Activated naive CD4-positive, alpha-beta T cell treated with anti-CD3 and anti-CD28 coated beads, Interleukin-2, amount 50 U/mL, for 16 hours (primary cell): ENCODE data around the gene POLG2.
"Not testable (repeated sequence)": the region's sequence is repeated elsewhere in the genome, so short reads cannot be mapped to it uniquely, and the experiment has no call there.

Source experiments
- DNase-seq: peaks from one replicate; pipeline ENCODE4 v3.0.0-alpha.2; 2020

POLG2 gene

DNA sequence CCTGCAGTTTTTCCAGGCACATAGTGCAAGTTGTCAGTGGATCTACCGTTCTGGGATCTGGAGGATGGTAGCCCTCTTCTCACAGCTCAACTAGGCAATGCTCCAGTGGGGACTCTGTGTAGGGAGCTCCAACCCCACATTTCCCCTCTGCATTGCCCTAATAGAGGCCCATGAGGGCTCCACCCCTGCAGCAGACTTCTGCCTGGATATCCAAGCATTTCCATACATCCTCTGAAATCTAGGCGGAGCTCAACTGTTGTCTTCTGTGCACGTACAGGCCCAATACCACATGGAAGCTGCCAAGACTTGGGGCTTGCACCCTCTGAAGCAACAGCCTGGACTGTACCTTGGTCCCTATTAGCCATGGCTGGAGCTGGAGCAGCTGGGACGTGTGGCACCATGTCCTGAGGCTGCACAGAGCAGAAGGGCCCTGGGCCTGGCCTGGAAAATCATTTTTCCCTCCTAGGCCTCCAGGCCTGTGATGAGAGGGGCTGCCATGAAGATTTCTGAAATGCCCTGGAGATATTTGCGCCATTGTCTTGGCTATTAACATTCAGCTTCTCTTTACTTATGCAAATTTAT is 58.8 kb downstream of the POLG2 start:
- no peak for DNase-seq

DNA sequence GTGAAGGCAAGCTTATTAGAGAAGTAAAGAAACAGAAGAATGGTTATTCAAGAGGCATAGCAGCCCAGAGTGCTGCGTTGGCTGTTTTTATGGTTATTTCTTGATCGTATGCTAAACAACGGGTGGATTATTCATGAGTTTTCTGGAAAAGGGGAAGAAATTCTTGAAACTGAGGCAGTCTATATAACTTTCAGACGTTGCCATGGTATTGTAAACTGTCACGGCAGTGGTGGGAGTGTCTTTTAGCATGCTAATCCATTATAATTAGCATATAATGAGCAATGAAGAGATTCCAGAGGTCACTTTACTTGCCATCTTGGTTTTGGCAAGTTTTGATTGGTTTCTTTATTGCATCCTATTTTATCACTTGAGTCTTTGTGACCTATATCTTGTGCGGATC is 65.3 kb downstream of the POLG2 start:
- no peak for DNase-seq

DNA sequence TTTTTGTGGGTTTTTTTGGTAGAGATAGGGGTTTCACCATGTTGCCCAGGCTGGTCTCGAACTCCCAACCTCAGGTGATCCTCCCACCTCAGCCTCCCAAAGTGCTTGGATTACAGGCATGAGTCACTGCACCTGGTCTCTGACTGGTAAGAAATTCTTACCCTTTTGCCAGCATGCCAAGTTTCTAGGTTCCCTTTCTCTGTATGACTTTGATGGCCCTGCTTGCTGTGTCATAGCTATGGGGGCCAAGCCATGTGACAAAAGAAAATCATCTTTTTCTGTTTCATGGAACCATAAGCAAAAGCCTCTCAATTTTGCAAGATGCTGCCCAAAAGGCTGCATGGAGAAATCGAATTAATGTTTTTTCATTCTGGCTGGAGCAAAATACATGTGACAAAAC is 66.8 kb downstream of the POLG2 start:
- DNase-seq = not testable (repeated sequence)

DNA sequence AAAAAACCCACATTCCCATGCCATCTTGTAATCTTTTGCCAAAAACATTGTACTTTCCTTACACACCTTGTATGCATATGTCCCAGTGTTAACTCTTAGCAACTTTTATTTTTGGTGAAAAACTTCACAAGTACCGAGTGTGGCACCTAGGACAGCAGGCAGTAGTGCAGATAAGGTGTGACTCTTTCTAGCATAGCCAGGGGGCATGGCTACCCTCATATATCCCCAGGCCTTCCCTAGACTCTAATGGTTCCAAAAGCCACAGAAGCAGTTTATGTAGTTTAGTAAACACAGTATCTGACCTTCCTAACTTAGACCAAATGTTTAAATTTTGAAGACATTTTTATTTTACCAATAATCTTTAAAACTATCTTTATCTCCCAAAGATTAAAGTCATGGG is 68.4 kb downstream of the POLG2 start:
- DNase-seq = no peak
